Measurements from ENCODE around the gene RAPGEF6. TPM values are rescaled to one million over a fixed set of nuclear protein-coding genes. Genes with fewer than 3 reads are reported as not detected.
A peak's percentile ranks its signal among the peaks of the same experiment; 100 is the strongest.
"Not testable (repeated sequence)": the region's sequence is repeated elsewhere in the genome, so short reads cannot be mapped to it uniquely, and the experiment has no call there.

The RAPGEF6 gene
- total RNA-seq, 1 experiment from 2014 or later, result 26.1 TPM

GRCh38 chr5:131382407-131383395 is 252.3 kb downstream of the RAPGEF6 start:
- Histone ChIP-seq H3K4me1 (ENCODE audit: insufficient read depth, low read length, poor library complexity, severe bottlenecking) (peaks cover 43% of the 10 kb centered on the region), H3K36me3 (ENCODE audit: insufficient read depth, low read length, poor library complexity, severe bottlenecking) (no peaks in the 10 kb centered on the region), H3K9me3 (ENCODE audit: low read depth, low read length, poor library complexity, severe bottlenecking) (no peaks in the 10 kb centered on the region), H3K27me3 (replicated peaks; ENCODE audit: insufficient read depth, low read depth, low read length, poor library complexity) (no peaks in the 10 kb centered on the region), H3K27ac (ENCODE audit: low read depth, low read length, poor library complexity, severe bottlenecking) (no peak overlapping the region), H3K4me3 (ENCODE audit: low read depth, low read length, poor library complexity, severe bottlenecking) (no peak overlapping the region)
- CTCF ChIA-PET, result interaction anchor here (0.6 to 1.0 kb wide), 2 partner anchors 271 to 512 kb away, joined by 3 to 5 read pairs; no protein-coding TSS in a partner anchor
- POLR2A ChIA-PET (ENCODE audit: low non-redundant PET), result no interaction called here
- peak; percentile 83 for DNase-seq (ENCODE audit: low spot score)
- no TSS peak for BruUV-seq (replicated peaks)
- TF ChIP-seq, protein P1, sequence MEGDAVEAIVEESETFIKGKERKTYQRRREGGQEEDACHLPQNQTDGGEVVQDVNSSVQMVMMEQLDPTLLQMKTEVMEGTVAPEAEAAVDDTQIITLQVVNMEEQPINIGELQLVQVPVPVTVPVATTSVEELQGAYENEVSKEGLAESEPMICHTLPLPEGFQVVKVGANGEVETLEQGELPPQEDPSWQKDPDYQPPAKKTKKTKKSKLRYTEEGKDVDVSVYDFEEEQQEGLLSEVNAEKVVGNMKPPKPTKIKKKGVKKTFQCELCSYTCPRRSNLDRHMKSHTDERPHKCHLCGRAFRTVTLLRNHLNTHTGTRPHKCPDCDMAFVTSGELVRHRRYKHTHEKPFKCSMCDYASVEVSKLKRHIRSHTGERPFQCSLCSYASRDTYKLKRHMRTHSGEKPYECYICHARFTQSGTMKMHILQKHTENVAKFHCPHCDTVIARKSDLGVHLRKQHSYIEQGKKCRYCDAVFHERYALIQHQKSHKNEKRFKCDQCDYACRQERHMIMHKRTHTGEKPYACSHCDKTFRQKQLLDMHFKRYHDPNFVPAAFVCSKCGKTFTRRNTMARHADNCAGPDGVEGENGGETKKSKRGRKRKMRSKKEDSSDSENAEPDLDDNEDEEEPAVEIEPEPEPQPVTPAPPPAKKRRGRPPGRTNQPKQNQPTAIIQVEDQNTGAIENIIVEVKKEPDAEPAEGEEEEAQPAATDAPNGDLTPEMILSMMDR (conservative IDR thresholded peaks at IDR 0.05; ENCODE audit: low read depth, low read length), result peak; percentile 63
- TF ChIP-seq EZH2 (IDR thresholded peaks at IDR 0.05; ENCODE audit: borderline replicate concordance, low read depth, low read length, poor library complexity, severe bottlenecking), result no peak
- intact Hi-C loops (cut with micrococcal nuclease; ENCODE audit: unreplicated experiment), result loop anchor here (1.0 to 2.0 kb wide), 2 partner anchors 118 to 218 kb away; partner anchors contain the start of gene CDC42SE2

DNA sequence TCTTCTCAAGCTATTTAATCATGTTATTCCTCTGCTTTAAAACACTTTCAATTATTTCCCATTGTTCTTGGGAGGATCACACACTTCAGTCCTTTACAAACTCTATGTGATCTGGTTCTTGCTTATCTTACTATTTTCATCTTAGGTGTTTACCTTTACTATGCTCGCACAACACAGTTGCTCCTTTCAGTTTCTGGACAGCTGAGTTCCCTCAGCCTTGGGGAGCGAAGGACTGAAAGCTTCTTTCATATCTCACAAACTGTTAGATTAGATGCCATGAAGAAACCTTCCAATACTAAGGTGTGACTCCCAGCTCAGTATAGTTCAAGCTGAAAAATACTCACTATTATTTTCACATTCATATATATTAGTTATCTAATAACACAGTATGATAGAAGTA is 253.3 kb downstream of the RAPGEF6 start:
- no TSS peak for BruUV-seq (replicated peaks)
- Histone ChIP-seq H3K27me3 (replicated peaks; ENCODE audit: insufficient read depth, low read depth, low read length, poor library complexity) (no peaks in the 10 kb centered on the region), H3K4me1 (ENCODE audit: insufficient read depth, low read length, poor library complexity, severe bottlenecking) (peaks cover 44% of the 10 kb centered on the region), H3K36me3 (ENCODE audit: insufficient read depth, low read length, poor library complexity, severe bottlenecking) (no peaks in the 10 kb centered on the region), H3K9me3 (ENCODE audit: low read depth, low read length, poor library complexity, severe bottlenecking) (no peaks in the 10 kb centered on the region), H3K27ac (ENCODE audit: low read depth, low read length, poor library complexity, severe bottlenecking) (no peak overlapping the region), H3K4me3 (ENCODE audit: low read depth, low read length, poor library complexity, severe bottlenecking) (no peak overlapping the region)
- DNase-seq (ENCODE audit: low spot score), result no peak
- intact Hi-C loops (cut with micrococcal nuclease; ENCODE audit: unreplicated experiment), result loop anchor here (1.0 to 2.0 kb wide), 2 partner anchors 117 to 217 kb away; partner anchors contain the start of gene CDC42SE2
- ChIA-PET POLR2A (ENCODE audit: low non-redundant PET) (no interaction called here), CTCF (interaction anchor here (0.6 to 1.0 kb wide), 2 partner anchors 270 to 511 kb away, joined by 3 to 5 read pairs; no protein-coding TSS in a partner anchor)
- TF ChIP-seq, protein P1 (conservative IDR thresholded peaks at IDR 0.05; ENCODE audit: low read depth, low read length), result no peak
- TF ChIP-seq EZH2 (IDR thresholded peaks at IDR 0.05; ENCODE audit: borderline replicate concordance, low read depth, low read length, poor library complexity, severe bottlenecking), result no peak

GRCh38 chr5:131381021-131381420 is 254.0 kb downstream of the RAPGEF6 start:
- H3K27me3 ChIP-seq (replicated peaks; ENCODE audit: insufficient read depth, low read depth, low read length, poor library complexity), result no peaks in the 10 kb centered on the region
- peak; percentile 12 for DNase-seq (ENCODE audit: low spot score)
- POLR2A ChIA-PET (ENCODE audit: low non-redundant PET), result no interaction called here
- CTCF ChIA-PET, result no interaction called here
- H3K9me3 ChIP-seq (ENCODE audit: low read depth, low read length, poor library complexity, severe bottlenecking), result no peaks in the 10 kb centered on the region
- H3K27ac ChIP-seq (ENCODE audit: low read depth, low read length, poor library complexity, severe bottlenecking), result peak overlapping the region; percentile 39
- BruUV-seq (replicated peaks), result no TSS peak
- TF ChIP-seq, protein P1 (conservative IDR thresholded peaks at IDR 0.05; ENCODE audit: low read depth, low read length), result no peak
- TF ChIP-seq EZH2 (IDR thresholded peaks at IDR 0.05; ENCODE audit: borderline replicate concordance, low read depth, low read length, poor library complexity, severe bottlenecking), result no peak
- peaks cover 44% of the 10 kb centered on the region for H3K4me1 ChIP-seq (ENCODE audit: insufficient read depth, low read length, poor library complexity, severe bottlenecking)
- no peak overlapping the region for H3K4me3 ChIP-seq (ENCODE audit: low read depth, low read length, poor library complexity, severe bottlenecking)
- H3K36me3 ChIP-seq (ENCODE audit: insufficient read depth, low read length, poor library complexity, severe bottlenecking), result no peaks in the 10 kb centered on the region
- intact Hi-C loops (cut with micrococcal nuclease; ENCODE audit: unreplicated experiment), result no loop called here

- DNase-seq (ENCODE audit: low spot score); H3K27me3 ChIP-seq (replicated peaks; ENCODE audit: insufficient read depth, low read depth, low read length, poor library complexity); H3K4me3 ChIP-seq (ENCODE audit: low read depth, low read length, poor library complexity, severe bottlenecking); H3K36me3 ChIP-seq (ENCODE audit: insufficient read depth, low read length, poor library complexity, severe bottlenecking); BruUV-seq (replicated peaks); POLR2A ChIA-PET (ENCODE audit: low non-redundant PET); CTCF ChIA-PET; H3K9me3 ChIP-seq (ENCODE audit: low read depth, low read length, poor library complexity, severe bottlenecking); intact Hi-C loops (cut with micrococcal nuclease; ENCODE audit: unreplicated experiment): not testable (repeated sequence)
- H3K27ac ChIP-seq (ENCODE audit: low read depth, low read length, poor library complexity, severe bottlenecking), result peak overlapping the region; percentile 55
- H3K4me1 ChIP-seq (ENCODE audit: insufficient read depth, low read length, poor library complexity, severe bottlenecking), result peaks cover 44% of the 10 kb centered on the region
Observed at GRCh38 chr5:131380238-131380637, 254.8 kb downstream of the RAPGEF6 start.

All from A673 (cell line).